Measurements from ENCODE around the gene APOBEC2.

Gene APOBEC2

GRCh38 chr6:41059556-41059955, 6.6 kb downstream of the APOBEC2 start:
- no peak for DNase-seq (ENCODE audit: low read depth)

- no peak for DNase-seq (ENCODE audit: low read depth)
Measured at GRCh38 chr6:41061196-41061726, 8.3 kb downstream of the APOBEC2 start.

- no peak for DNase-seq (ENCODE audit: low read depth)
Measured at GRCh38 chr6:41062056-41062455, 9.1 kb downstream of the APOBEC2 start.

- no peak for DNase-seq (ENCODE audit: low read depth)
Measured at GRCh38 chr6:41063884-41064285, 10.9 kb downstream of the APOBEC2 start.

GRCh38 chr6:41064841-41065240, 11.8 kb downstream of the APOBEC2 start:
- DNase-seq (ENCODE audit: low read depth) = no peak

GRCh38 chr6:41065550-41066026, 12.6 kb downstream of the APOBEC2 start:
- no peak for DNase-seq (ENCODE audit: low read depth)

GRCh38 chr6:41066867-41067304, 13.9 kb downstream of the APOBEC2 start:
- DNase-seq (ENCODE audit: low read depth) = peak; percentile 49

GRCh38 chr6:41071501-41071922, 18.5 kb downstream of the APOBEC2 start:
- DNase-seq (ENCODE audit: low read depth) = peak; percentile 45

GRCh38 chr6:41071923-41072835, 19.2 kb downstream of the APOBEC2 start, which contains the start of gene OARD1:
OARD1 (minus strand) TSS chr6:41072356; CDS start chr6:41071634, 722 bp downstream.
- peak; percentile 100 for DNase-seq (ENCODE audit: low read depth)

- DNase-seq (ENCODE audit: low read depth) = peak; percentile 100
Measured at GRCh38 chr6:41072836-41073202, 19.8 kb downstream of the APOBEC2 start, which contains the start of gene NFYA. NFYA (plus strand) TSS chr6:41072974; CDS start chr6:41079090, 6,116 bp downstream.

- peak; percentile 70 for DNase-seq (ENCODE audit: low read depth)
Measured at GRCh38 chr6:41073203-41073967, 20.4 kb downstream of the APOBEC2 start.

- DNase-seq (ENCODE audit: low read depth) = no peak
Measured at GRCh38 chr6:41073968-41074691, 21.1 kb downstream of the APOBEC2 start.

- DNase-seq (ENCODE audit: low read depth) = no peak
Measured at GRCh38 chr6:41074692-41075436, 21.9 kb downstream of the APOBEC2 start.

GRCh38 chr6:41075651-41076626, 22.9 kb downstream of the APOBEC2 start:
- DNase-seq (ENCODE audit: low read depth) = no peak

- no peak for DNase-seq (ENCODE audit: low read depth)
Measured at GRCh38 chr6:41077536-41077935, 24.5 kb downstream of the APOBEC2 start.

GRCh38 chr6:41078101-41078500, 25.1 kb downstream of the APOBEC2 start:
- DNase-seq (ENCODE audit: low read depth) = no peak

- DNase-seq (ENCODE audit: low read depth) = no peak
Measured at GRCh38 chr6:41079080-41079479, 26.1 kb downstream of the APOBEC2 start.

- no peak for DNase-seq (ENCODE audit: low read depth)
Measured at GRCh38 chr6:41080621-41081020, 27.6 kb downstream of the APOBEC2 start.

- no peak for DNase-seq (ENCODE audit: low read depth)
Measured at GRCh38 chr6:41083072-41083471, 30.1 kb downstream of the APOBEC2 start.

- DNase-seq (ENCODE audit: low read depth) = no peak
Measured at GRCh38 chr6:41085182-41085581, 32.2 kb downstream of the APOBEC2 start.

All from stimulated activated CD8-positive, alpha-beta memory T cell treated with anti-CD3 and anti-CD28 coated beads, Interleukin-4, amount 100 ng/mL, for 24 hours (primary cell).